Measurements from ENCODE around the gene SLC16A10. TPM values are rescaled to one million over a fixed set of nuclear protein-coding genes. Genes with fewer than 3 reads are reported as not detected.

Gene SLC16A10
- total and polyA plus RNA-seq, 2 donors (not counting 3 experiments of a cell fraction or from before 2014, with no cell fraction given): not detected

- CTCF ChIA-PET: no interaction called here
- FAIRE-seq: peak; percentile 64
- Histone ChIP-seq H3K27me3 (ENCODE audit: control insufficient read depth in 2 of 2, insufficient read depth in 2 of 2, low read length in 2 of 2) (peaks cover under 1 to 3% of the 10 kb centered on the region in 2 experiments), H3K79me2 (ENCODE audit: control insufficient read depth, insufficient read depth, low read length) (no peaks in the 10 kb centered on the region), H3K9me1 (replicated peaks; ENCODE audit: control insufficient read depth, extremely low read depth, insufficient read depth, low read length) (no peaks in the 10 kb centered on the region), H3K27ac (ENCODE audit: insufficient read depth, low read depth, low read length) (no peak overlapping the region), H3K9ac (replicated peaks; ENCODE audit: extremely low read depth, insufficient read depth, low read length) (no peak overlapping the region), H3K4me2 (ENCODE audit: insufficient read depth, low read length) (peak overlapping the region; percentile 14), H3K9me3 (replicated peaks; ENCODE audit: control insufficient read depth, insufficient read depth, low read length) (no peaks in the 10 kb centered on the region), H3K4me1 (ENCODE audit: control insufficient read depth, extremely low read depth, insufficient read depth, low read length) (peaks cover 7% of the 10 kb centered on the region), H3K4me3 (replicated peaks in 1 of 3; ENCODE audit: insufficient read depth in 1 of 3, low read depth in 1 of 3, low read length in 3 of 3) (no peak overlapping the region), H2AFZ (ENCODE audit: low read depth, low read length) (no peak overlapping the region), H4K20me1 (replicated peaks; ENCODE audit: control insufficient read depth, extremely low read depth, insufficient read depth, low read length) (no peaks in the 10 kb centered on the region), H3K36me3 (ENCODE audit: control insufficient read depth in 2 of 2, extremely low read depth in 1 of 2, insufficient read depth in 2 of 2, low read length in 2 of 2) (no peaks in the 10 kb centered on the region)
- peak; percentile 4 for DNase-seq (ENCODE audit: low read depth, low spot score)
- BruUV-seq (replicated peaks): no TSS peak
- dilution Hi-C loops (cut with MboI; ENCODE audit: extremely low pct_ligation_motif_present, low sequenced_read_pairs): no loop called here
- POLR2A ChIA-PET: no interaction called here
- TF ChIP-seq GATA2 (IDR thresholded peaks at IDR 0.05; ENCODE audit: insufficient read depth, insufficient read length, low read depth, low read length) (no peak), FOS (IDR thresholded peaks at IDR 0.05; ENCODE audit: borderline replicate concordance, insufficient read depth, low read length) (peak; percentile 19)
- intact Hi-C loops (cut with micrococcal nuclease): no loop called here
Observed at GRCh38 chr6:111173946-111174345, 86.6 kb downstream of the SLC16A10 start.

GRCh38 chr6:111175109-111175508 is 87.8 kb downstream of the SLC16A10 start:
- ChIA-PET POLR2A (no interaction called here), CTCF (interaction anchor here (0.9 kb wide), 1 partner anchor 164 kb away, joined by 3 read pairs; no protein-coding TSS in a partner anchor)
- dilution Hi-C loops (cut with MboI; ENCODE audit: extremely low pct_ligation_motif_present, low sequenced_read_pairs) (no loop called here), intact Hi-C loops (cut with micrococcal nuclease) (no loop called here)
- no peak for FAIRE-seq
- no peaks in the 10 kb centered on the region for H3K79me2 ChIP-seq (ENCODE audit: control insufficient read depth, insufficient read depth, low read length)
- H3K4me1 ChIP-seq (ENCODE audit: control insufficient read depth, extremely low read depth, insufficient read depth, low read length): peaks cover 7% of the 10 kb centered on the region
- no peaks in the 10 kb centered on the region for H3K36me3 ChIP-seq (ENCODE audit: control insufficient read depth in 2 of 2, extremely low read depth in 1 of 2, insufficient read depth in 2 of 2, low read length in 2 of 2)
- H2AFZ ChIP-seq (ENCODE audit: low read depth, low read length): no peak overlapping the region
- no peaks in the 10 kb centered on the region for H4K20me1 ChIP-seq (replicated peaks; ENCODE audit: control insufficient read depth, extremely low read depth, insufficient read depth, low read length)
- no peaks in the 10 kb centered on the region for H3K27me3 ChIP-seq (ENCODE audit: control insufficient read depth in 2 of 2, insufficient read depth in 2 of 2, low read length in 2 of 2)
- H3K9me3 ChIP-seq (replicated peaks; ENCODE audit: control insufficient read depth, insufficient read depth, low read length): no peaks in the 10 kb centered on the region
- BruUV-seq (replicated peaks): no TSS peak
- H3K27ac ChIP-seq (ENCODE audit: insufficient read depth, low read depth, low read length): no peak overlapping the region
- DNase-seq (ENCODE audit: low read depth, low spot score): no peak
- TF ChIP-seq FOS (IDR thresholded peaks at IDR 0.05; ENCODE audit: borderline replicate concordance, insufficient read depth, low read length) (no peak), GATA2 (IDR thresholded peaks at IDR 0.05; ENCODE audit: insufficient read depth, insufficient read length, low read depth, low read length) (no peak), POLR2A (IDR thresholded peaks at IDR 0.05; ENCODE audit: low read depth, low read length) (no peak), CTCF (IDR thresholded peaks at IDR 0.05; ENCODE audit: extremely low read depth in 1 of 2, insufficient read depth in 1 of 2, low read depth in 1 of 2, low read length in 2 of 2) (no peak), MAX (IDR thresholded peaks at IDR 0.05; ENCODE audit: insufficient read depth, insufficient read length) (no peak), POLR2AphosphoS5 (IDR thresholded peaks at IDR 0.05; ENCODE audit: insufficient read depth, low read depth, low read length) (no peak), EZH2 (IDR thresholded peaks at IDR 0.05; ENCODE audit: borderline replicate concordance, low read depth, low read length, severe bottlenecking) (no peak), MYC (IDR thresholded peaks at IDR 0.05; ENCODE audit: low read depth, low read length) (no peak), JUN (IDR thresholded peaks at IDR 0.05; ENCODE audit: borderline replicate concordance, insufficient read depth, insufficient read length, low read depth) (no peak)
- no peak overlapping the region for H3K4me2 ChIP-seq (ENCODE audit: insufficient read depth, low read length)
- H3K4me3 ChIP-seq (replicated peaks in 1 of 3; ENCODE audit: insufficient read depth in 1 of 3, low read depth in 1 of 3, low read length in 3 of 3): no peak overlapping the region
- H3K9ac ChIP-seq (replicated peaks; ENCODE audit: extremely low read depth, insufficient read depth, low read length): no peak overlapping the region
- H3K9me1 ChIP-seq (replicated peaks; ENCODE audit: control insufficient read depth, extremely low read depth, insufficient read depth, low read length): no peaks in the 10 kb centered on the region

Measured in endothelial cell of umbilical vein (primary cell).